Measurements from ENCODE around the gene SWI5. TPM values are rescaled to one million over a fixed set of nuclear protein-coding genes. Genes with fewer than 3 reads are reported as not detected.

SWI5 gene
- total RNA-seq, 2 donors from 2014 or later = 33.4 to 46.9 TPM

DNA sequence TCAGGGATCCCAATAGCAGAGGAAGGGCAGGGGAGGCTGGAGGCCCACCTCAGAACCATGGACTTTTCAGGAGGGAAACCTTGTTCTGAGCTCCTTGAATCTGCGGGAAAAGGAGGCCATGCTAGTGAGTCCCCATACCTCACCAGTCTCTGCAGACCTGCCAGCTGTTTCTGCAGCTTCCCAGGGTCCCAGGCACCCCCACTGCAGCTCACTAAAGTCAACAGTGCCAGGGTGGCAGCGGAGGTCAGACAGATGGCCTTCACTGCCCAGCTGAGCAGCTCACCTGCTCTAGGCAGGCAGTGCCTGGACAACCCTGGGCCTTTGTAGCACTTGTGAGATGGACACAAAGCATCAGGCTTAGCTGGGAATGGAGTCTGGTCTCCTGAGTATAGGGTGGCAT lies 59.8 kb downstream of the SWI5 start:
- Histone ChIP-seq H3K4me3 (ENCODE audit: low read length) (no peak overlapping the region), H3K9me3 (ENCODE audit: control insufficient read depth, low read length) (no peaks in the 10 kb centered on the region), H3K36me3 (ENCODE audit: control insufficient read depth, insufficient read depth, low read length) (peaks cover 15% of the 10 kb centered on the region), H3K9ac (ENCODE audit: extremely low read depth, low read length, poor library complexity, severe bottlenecking) (no peak overlapping the region), H3K27me3 (ENCODE audit: control insufficient read depth, insufficient read depth, low read length, poor library complexity, severe bottlenecking) (no peaks in the 10 kb centered on the region), H3K27ac (ENCODE audit: low read depth, low read length) (no peak overlapping the region), H3K4me1 (ENCODE audit: control insufficient read depth, insufficient read depth, low read length) (no peaks in the 10 kb centered on the region)
- no peak for DNase-seq
- Mint-ChIP-seq H3K9me3 (no peaks in the 10 kb centered on the region), H3K27me3 (ENCODE audit: insufficient read depth) (no peaks in the 10 kb centered on the region), H3K4me3 (no peak overlapping the region), H3K27ac (no peak overlapping the region), H3K36me3 (ENCODE audit: low read depth) (peaks cover 29% of the 10 kb centered on the region), H3K4me1 (no peaks in the 10 kb centered on the region)
- WGBS, 2 experiments (ENCODE audit: insufficient coverage in 1 of 2, insufficient read length in 1 of 2) = 93 to 100% methylated on average over 1 to 2 of the region's 2 CpGs
- TF ChIP-seq, protein P1, sequence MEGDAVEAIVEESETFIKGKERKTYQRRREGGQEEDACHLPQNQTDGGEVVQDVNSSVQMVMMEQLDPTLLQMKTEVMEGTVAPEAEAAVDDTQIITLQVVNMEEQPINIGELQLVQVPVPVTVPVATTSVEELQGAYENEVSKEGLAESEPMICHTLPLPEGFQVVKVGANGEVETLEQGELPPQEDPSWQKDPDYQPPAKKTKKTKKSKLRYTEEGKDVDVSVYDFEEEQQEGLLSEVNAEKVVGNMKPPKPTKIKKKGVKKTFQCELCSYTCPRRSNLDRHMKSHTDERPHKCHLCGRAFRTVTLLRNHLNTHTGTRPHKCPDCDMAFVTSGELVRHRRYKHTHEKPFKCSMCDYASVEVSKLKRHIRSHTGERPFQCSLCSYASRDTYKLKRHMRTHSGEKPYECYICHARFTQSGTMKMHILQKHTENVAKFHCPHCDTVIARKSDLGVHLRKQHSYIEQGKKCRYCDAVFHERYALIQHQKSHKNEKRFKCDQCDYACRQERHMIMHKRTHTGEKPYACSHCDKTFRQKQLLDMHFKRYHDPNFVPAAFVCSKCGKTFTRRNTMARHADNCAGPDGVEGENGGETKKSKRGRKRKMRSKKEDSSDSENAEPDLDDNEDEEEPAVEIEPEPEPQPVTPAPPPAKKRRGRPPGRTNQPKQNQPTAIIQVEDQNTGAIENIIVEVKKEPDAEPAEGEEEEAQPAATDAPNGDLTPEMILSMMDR (conservative IDR thresholded peaks at IDR 0.05) = no peak

DNA sequence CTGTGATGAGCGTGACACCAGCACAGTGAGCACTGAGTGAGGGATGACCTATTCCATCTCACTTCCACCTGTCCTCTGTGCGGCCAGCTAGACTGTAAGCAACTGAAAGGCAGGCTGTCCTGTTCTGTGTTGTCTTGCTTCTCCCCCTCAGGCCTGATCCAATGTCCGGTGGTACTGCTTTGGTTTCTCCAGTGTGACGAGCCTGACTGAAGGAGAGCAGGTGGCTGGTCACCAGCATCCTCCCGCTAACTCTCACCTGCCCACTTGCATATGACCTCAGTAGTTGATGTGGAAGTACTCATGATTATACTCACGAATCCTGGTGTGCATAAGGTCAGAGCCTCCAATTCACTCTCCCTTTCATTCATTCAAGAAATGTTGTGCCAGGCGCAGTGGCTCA lies 61.9 kb downstream of the SWI5 start:
- peaks cover 3% of the 10 kb centered on the region for H3K4me1 Mint-ChIP-seq
- H3K9ac ChIP-seq (ENCODE audit: extremely low read depth, low read length, poor library complexity, severe bottlenecking) = no peak overlapping the region
- TF ChIP-seq, protein P1 (conservative IDR thresholded peaks at IDR 0.05) = no peak
- no peaks in the 10 kb centered on the region for H3K4me1 ChIP-seq (ENCODE audit: control insufficient read depth, insufficient read depth, low read length)
- no peak overlapping the region for H3K27ac ChIP-seq (ENCODE audit: low read depth, low read length)
- H3K9me3 ChIP-seq (ENCODE audit: control insufficient read depth, low read length) = no peaks in the 10 kb centered on the region
- H3K27me3 ChIP-seq (ENCODE audit: control insufficient read depth, insufficient read depth, low read length, poor library complexity, severe bottlenecking) = no peaks in the 10 kb centered on the region
- no peaks in the 10 kb centered on the region for H3K9me3 Mint-ChIP-seq
- no peak for DNase-seq
- H3K27ac Mint-ChIP-seq = no peak overlapping the region
- H3K27me3 Mint-ChIP-seq (ENCODE audit: insufficient read depth) = no peaks in the 10 kb centered on the region
- H3K4me3 Mint-ChIP-seq = no peak overlapping the region
- H3K36me3 ChIP-seq (ENCODE audit: control insufficient read depth, insufficient read depth, low read length) = peaks cover 7% of the 10 kb centered on the region
- 90 to 97% methylated on average over 4 to 7 of the region's 7 CpGs for WGBS, 2 experiments (ENCODE audit: insufficient coverage in 1 of 2, insufficient read length in 1 of 2)
- no peak overlapping the region for H3K4me3 ChIP-seq (ENCODE audit: low read length)
- H3K36me3 Mint-ChIP-seq (ENCODE audit: low read depth) = peaks cover 13% of the 10 kb centered on the region

Small RNAs within 50 kb of the gene (microRNA-seq; reads per million reads assigned to microRNA genes)
- 8.9 reads per million, percentile 43 among the genes with 10 or more reads in this experiment for gene MIR199B (ENCODE audit: borderline microRNAs expressed)
- gene MIR3154 (ENCODE audit: borderline microRNAs expressed) = not detected

Other genes with a start within 250 kb of the SWI5 start
- gene NAIF1, start 209.0 kb upstream of the SWI5 start, total RNA-seq = 1 to 10 TPM; 6.2 to 6.6 TPM
- gene SLC25A25, start 208.0 kb upstream of the SWI5 start, total RNA-seq = 10 to 100 TPM; 12.9 to 13.1 TPM
- 10 to 100 TPM; 73.5 to 84.5 TPM for gene PTGES2, start 148.5 kb upstream of the SWI5 start, total RNA-seq
- gene LCN2, start 126.8 kb upstream of the SWI5 start, total RNA-seq = not detected
- gene BBLN, start 116.0 kb upstream of the SWI5 start, total RNA-seq = 10 to 100 TPM; 65.7 to 82.1 TPM
- gene CIZ1, start 84.7 kb upstream of the SWI5 start, total RNA-seq = 100 to 1,000 TPM; 115 to 117 TPM
- gene DNM1, start 72.9 kb upstream of the SWI5 start, total RNA-seq = 100 to 1,000 TPM in 1 of 2 donors, 10 to 100 TPM in 1; 55.8 to 147 TPM
- gene GOLGA2, start 269 bp upstream of the SWI5 start, total RNA-seq = 100 to 1,000 TPM in 1 of 2 donors, 10 to 100 TPM in 1; 91.9 to 101 TPM
- gene TRUB2, start 46.2 kb downstream of the SWI5 start, total RNA-seq = 10 to 100 TPM; 30.6 to 31.8 TPM
- 10 to 100 TPM; 48.1 to 50.7 TPM for gene COQ4, start 46.6 kb downstream of the SWI5 start, total RNA-seq
- gene SLC27A4, start 64.3 kb downstream of the SWI5 start, total RNA-seq = 10 to 100 TPM; 22.4 to 25.0 TPM
- gene URM1, start 95.1 kb downstream of the SWI5 start, total RNA-seq = 10 to 100 TPM; 51.5 to 60.4 TPM
- 10 to 100 TPM; 18.5 to 26.5 TPM for gene CERCAM, start 144.6 kb downstream of the SWI5 start, total RNA-seq
- gene ODF2, start 179.7 kb downstream of the SWI5 start, total RNA-seq = 10 to 100 TPM; 34.5 to 48.7 TPM
- gene GLE1, start 228.4 kb downstream of the SWI5 start, total RNA-seq = 10 to 100 TPM; 14.7 to 16.6 TPM